Raji (cell line): Measurements from ENCODE around the gene RGL1.

Source experiments
- POLR2A ChIP-seq: IDR thresholded peaks from 2 replicates; pipeline ENCODE4 v1.6.1; 2011; ENCODE audit warnings: low read depth, low read length, control low read depth; ENCODE audit not compliant: insufficient read depth

The RGL1 gene

DNA sequence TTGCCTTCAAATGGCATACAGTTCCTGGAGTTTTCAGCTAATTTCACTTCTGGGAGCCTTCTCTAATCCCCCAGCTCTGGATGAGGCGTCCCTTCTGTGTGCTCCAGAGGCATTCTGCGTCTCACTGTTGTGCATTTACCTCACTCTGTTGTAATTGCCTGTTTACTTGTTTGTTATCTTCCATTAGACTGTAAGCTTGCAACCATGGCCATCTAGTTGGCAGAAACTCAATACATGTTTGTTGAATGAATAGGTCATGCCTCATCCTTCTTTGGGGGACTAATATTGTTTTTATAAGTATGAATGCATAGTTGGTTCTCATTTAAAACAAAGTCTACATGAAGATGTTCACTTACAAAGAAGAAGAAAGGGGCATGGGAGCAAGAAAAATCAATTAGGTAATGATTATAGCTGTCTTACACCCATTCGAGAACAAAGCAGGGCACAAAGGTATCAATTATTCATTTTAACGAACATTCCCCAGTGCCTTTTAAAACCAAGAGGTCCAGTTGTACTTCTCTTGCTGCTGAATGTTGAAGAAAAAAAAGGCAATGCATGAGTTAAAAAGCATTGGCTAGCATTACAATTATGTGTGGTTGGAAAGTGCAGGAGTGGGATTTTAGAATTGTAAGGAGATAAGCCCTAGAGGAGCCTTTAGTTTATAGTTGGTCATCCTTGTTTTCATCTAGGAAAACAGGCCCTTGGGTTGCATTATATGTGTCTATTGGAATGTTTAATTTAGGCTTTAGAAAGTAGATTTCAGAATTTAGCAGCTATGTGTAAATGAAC is 6.0 kb downstream of the RGL1 start:
- no peak for TF ChIP-seq POLR2A

DNA sequence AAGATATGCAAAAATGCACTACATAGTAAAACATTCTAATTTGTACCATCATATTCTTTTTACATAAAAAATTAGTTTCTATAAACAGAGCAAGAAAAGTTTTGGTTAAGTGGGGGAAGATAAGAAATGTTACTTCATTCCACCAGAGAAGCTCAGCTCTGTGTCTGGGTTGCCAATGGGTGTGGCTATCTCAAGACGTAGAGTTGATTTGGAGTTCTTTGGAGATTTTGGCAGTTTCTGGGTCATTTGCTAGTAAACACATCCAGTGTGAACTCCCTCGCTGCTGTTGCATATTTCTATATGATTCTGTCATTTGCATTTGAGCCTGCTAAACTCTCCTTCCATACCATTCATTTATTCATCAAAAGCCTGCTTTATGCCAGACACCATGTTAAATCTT is 7.2 kb downstream of the RGL1 start:
- TF ChIP-seq POLR2A: no peak

- no peak for TF ChIP-seq POLR2A
Observed at GRCh38 chr1:183812686-183813569, 8.0 kb downstream of the RGL1 start.

- no peak for TF ChIP-seq POLR2A
Observed at GRCh38 chr1:183814121-183814681, 9.3 kb downstream of the RGL1 start.

DNA sequence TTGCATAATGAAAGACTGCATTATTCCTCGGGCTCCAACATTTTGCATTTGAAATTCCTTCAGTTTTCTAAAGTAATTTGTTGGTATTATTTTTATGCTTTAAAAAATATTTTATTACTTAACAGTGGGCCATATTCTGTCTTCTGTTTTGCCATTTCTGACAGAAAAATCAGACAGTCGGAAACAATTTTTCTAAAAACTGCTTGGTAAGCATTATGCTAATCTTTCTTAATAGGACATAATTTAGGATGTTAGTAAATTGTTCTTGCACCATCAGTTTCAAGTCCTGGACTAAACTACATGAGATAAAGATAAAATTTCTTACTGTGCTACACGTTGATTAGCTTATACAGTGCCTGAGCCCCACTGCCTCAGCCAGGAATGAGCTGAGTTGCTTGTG is 11.2 kb downstream of the RGL1 start:
- no peak for TF ChIP-seq POLR2A

GRCh38 chr1:183817576-183818288 is 12.8 kb downstream of the RGL1 start:
- TF ChIP-seq POLR2A: no peak

DNA sequence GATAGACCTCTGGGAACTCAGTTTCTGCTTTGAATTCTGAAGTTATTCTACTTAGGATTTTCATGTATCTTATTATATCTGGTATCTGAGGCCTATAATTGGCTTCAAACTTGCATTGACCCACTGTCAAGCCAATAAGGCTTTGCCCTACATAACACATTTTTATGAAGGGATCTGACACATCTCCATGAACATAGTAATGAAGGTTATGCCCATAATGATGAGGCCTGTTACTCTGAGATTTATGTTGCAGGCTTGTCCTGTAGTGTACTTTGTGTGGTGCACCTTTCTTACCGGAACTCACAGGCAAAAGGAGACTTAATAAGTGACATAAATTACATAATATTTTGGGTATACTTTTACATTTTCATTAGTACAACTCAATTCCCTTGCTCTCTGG is 14.1 kb downstream of the RGL1 start:
- no peak for TF ChIP-seq POLR2A

DNA sequence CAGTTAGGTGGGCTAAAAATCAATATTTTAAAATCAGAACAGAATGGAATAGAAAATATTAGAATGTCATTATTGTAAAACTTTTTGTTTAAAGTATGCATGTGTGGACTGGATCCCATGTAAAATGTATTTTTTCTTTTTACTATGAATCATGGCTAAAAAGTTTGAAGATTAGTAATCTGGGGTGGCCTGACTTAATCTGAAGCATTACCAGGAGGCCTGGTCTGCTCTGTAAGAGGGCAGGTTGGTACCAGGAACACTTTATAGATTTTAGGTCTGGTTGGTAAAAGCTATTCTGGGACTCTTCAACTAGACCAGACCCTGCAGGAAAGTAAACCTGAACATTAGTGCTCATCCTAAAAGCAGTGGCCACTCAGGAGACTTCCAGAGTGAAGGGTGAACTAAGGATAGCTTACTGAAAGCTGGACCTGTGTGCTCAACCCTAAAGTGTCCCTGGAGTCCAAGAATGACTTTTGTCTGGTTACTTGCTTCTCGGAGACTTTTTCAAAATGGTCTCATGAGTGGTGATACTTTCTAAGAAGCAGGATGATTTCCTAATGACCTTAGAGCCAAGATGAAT is 16.5 kb downstream of the RGL1 start:
- no peak for TF ChIP-seq POLR2A

DNA sequence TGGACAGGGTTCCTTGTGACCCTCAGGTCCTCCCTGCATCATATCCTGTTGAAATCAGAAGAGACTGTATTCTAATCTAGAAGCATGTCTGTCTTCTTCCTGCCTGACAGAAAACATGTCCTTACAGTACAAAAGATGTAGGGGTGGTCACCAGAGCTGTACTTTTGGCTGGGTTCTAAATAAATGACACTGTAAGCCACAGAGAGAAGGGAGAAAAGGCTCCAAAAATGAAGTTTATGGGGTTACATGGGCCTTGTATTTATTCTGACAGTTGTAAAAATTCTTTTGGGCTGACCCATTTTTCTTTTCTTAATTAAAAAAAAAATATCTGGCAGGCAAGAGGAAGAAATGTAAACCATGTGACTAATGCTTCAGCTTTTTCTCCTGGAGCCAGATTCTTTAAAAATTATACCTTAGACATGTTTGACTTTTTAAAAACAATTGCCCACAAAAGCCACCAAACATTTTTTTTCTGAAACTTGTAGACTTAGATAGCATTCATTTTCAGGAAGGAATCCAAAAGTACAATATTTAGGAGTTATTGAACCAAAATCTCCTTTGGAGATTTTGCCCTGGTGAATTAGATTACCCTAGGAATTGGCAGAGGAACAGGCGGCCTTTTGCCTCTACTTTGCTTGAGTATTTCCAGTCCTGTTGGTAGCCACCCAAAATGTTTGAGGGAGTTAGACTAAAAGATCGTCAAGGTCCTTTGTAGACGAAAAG is 17.1 kb downstream of the RGL1 start:
- TF ChIP-seq POLR2A: no peak

DNA sequence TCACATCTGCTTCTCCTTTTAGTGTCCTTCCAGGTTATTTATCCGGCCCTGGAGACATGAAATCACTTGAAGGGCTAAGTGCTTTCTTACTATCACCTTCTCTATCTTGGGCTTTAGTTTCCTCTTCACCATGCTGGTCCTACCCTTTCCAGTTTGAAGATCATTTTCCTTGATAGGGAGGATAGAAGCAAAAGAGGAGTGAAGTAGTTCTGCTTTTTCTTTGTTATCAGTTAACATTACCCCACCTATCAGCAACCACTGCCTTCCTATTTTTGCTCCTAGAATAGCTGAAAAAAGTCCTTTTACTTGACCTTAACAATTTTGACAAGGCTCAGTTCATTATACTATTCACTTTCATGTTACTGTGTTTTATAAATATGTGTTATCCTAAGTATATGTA is 19.4 kb downstream of the RGL1 start:
- no peak for TF ChIP-seq POLR2A

DNA sequence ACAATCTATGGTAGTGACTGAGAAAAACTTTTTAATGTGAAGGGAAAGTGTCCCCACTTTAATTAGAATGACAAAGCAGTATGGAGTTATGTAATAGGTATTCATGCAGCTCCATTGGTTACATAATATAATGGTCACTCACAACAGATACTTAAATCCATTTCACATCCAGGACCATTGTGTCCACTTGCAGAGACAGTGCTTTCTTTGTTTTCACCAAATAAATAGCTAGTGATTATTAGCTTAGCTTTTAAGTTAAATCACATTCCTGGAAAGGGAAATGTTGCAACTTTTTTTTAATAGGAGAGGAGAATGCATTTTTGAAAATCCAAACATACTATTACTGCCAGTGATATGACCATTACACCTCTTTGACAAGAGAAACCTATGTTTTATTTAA is 22.9 kb downstream of the RGL1 start:
- no peak for TF ChIP-seq POLR2A

DNA sequence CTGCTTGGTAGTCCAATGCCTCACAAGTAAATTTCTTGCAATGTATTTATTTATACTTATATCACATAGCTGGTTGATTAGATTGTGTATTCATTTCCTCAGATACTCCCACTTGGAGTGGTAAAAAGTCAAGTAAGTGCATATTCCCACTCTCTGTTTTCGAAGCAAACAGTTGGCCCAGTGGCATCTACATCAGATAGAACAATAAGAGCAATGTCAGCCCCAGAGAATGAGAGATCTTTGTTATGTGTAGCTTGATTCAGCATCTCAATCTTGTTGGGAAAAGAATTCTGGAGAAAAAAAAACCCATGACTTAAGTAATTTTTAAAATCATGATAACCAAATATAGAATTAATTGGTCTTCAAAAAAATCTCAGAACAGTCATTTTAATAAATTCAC is 25.5 kb downstream of the RGL1 start:
- TF ChIP-seq POLR2A: no peak

DNA sequence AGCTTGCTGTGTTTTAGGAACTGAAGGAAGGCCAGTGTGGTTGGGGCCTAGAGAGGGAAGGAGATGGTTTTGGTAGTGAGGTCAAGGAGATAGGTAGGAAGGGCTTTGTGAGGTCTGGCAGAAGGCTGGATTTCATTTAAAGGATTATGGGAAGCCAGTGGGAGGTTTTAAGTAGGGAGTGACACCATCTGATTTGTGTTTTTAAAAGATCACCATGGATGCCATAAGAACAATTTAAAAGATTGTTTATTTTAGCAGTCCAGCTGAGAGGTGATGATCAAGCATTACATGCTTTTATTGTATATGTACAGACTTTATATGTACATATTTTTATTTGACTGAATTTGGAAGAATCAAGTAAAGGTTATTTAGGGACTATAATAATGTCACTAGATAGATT is 26.4 kb downstream of the RGL1 start:
- no peak for TF ChIP-seq POLR2A

DNA sequence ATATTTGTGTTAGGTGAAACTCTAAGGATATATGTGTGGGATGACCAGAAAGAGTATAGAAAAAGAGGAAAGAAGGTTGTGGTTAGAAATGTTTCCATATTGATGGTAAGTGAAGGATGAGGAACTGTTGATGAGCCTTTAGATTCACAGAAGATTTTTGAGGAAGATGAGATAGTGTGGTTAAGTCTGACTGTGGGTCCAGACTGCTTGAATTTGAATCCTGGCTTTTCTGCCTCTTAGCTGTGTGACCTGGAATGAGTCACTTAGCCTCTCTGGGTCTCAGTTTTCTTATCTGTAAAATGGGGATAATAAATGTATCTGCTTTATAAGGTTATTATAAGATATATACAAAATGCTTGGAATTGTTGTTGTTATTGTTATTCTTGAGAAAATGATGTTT is 27.5 kb downstream of the RGL1 start:
- TF ChIP-seq POLR2A: no peak
